Measurements from ENCODE around the gene ZBTB8A. TPM values are rescaled to one million over a fixed set of nuclear protein-coding genes. Genes with fewer than 3 reads are reported as not detected.

The ZBTB8A gene
- polyA plus RNA-seq, 3 donors, result 0.08 TPM; not detected in 2

DNA sequence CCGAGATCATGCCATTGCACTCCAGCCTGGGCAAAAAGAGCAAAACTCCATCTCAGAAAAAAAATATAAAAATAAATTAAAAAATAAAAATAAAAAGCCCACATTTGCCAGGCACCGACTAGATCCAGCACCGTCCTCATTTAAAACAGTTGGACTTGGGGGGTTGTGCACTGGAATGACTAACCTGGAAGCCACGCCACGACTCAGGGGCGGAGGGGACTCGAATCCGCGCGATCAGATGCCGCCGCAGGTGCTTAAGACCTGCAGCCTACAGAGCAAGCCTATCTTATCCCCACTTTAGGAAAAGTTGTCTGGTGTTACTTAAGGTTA is 72.6 kb downstream of the ZBTB8A start:
- Histone ChIP-seq H3K4me3 (replicated peaks in 1 of 3; ENCODE audit: low read depth in 2 of 3, low read length in 3 of 3) (peak overlapping the region; percentile 43 to 76 (median 46)), H3K27ac (ENCODE audit: low read depth in 1 of 2, low read length in 2 of 2) (no peak overlapping the region), H3K4me2 (replicated peaks; ENCODE audit: extremely low read depth, low read length, poor library complexity, severe bottlenecking) (peak overlapping the region; percentile 73), H4K20me1 (ENCODE audit: insufficient read depth, low read length) (no peaks in the 10 kb centered on the region), H3K36me3 (replicated peaks in 1 of 2; ENCODE audit: control insufficient read depth in 1 of 2, insufficient read depth in 2 of 2, low read length in 2 of 2) (no peaks in the 10 kb centered on the region), H3K9me3 (replicated peaks in 1 of 2; ENCODE audit: control insufficient read depth in 1 of 2, insufficient read depth in 1 of 2, low read length in 2 of 2) (no peaks in the 10 kb centered on the region), H3K79me2 (ENCODE audit: insufficient read depth, low read length) (no peaks in the 10 kb centered on the region), H3K4me1 (ENCODE audit: control insufficient read depth in 1 of 2, insufficient read depth in 2 of 2, low read length in 2 of 2) (peaks cover 13 to 14% of the 10 kb centered on the region in 2 donors), H3K27me3 (ENCODE audit: control insufficient read depth in 2 of 2, insufficient read depth in 2 of 2, low read length in 2 of 2) (no peaks in the 10 kb centered on the region), H3K9ac (ENCODE audit: insufficient read depth, low read length, poor library complexity, severe bottlenecking) (peak overlapping the region; percentile 47), H2AFZ (ENCODE audit: insufficient read depth, low read depth, low read length, poor library complexity, severe bottlenecking) (peak overlapping the region; percentile 72)
- DNase-seq, result no peak
- H3K27ac Mint-ChIP-seq, result peak overlapping the region in 2 of 7 donors; percentile 63 to 68
- peak overlapping the region; percentile 70 to 89 for H3K4me3 Mint-ChIP-seq
- TF ChIP-seq, protein P1, sequence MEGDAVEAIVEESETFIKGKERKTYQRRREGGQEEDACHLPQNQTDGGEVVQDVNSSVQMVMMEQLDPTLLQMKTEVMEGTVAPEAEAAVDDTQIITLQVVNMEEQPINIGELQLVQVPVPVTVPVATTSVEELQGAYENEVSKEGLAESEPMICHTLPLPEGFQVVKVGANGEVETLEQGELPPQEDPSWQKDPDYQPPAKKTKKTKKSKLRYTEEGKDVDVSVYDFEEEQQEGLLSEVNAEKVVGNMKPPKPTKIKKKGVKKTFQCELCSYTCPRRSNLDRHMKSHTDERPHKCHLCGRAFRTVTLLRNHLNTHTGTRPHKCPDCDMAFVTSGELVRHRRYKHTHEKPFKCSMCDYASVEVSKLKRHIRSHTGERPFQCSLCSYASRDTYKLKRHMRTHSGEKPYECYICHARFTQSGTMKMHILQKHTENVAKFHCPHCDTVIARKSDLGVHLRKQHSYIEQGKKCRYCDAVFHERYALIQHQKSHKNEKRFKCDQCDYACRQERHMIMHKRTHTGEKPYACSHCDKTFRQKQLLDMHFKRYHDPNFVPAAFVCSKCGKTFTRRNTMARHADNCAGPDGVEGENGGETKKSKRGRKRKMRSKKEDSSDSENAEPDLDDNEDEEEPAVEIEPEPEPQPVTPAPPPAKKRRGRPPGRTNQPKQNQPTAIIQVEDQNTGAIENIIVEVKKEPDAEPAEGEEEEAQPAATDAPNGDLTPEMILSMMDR (IDR thresholded peaks at IDR 0.05), result no peak
- H3K36me3 Mint-ChIP-seq, result peaks cover 0 to 2% of the 10 kb centered on the region in 2 donors
- peaks cover 13% of the 10 kb centered on the region for H3K4me1 Mint-ChIP-seq
- peaks cover 0 to 2% (median 0%) of the 10 kb centered on the region in 7 donors for H3K9me3 Mint-ChIP-seq
- H3K27me3 Mint-ChIP-seq (ENCODE audit: low read depth in 3 of 3), result peaks cover 1 to 6% (median 4%) of the 10 kb centered on the region in 3 donors
- intact Hi-C loops (cut with micrococcal nuclease), result no loop called here
- WGBS (ENCODE audit: insufficient coverage), result no CpG with 5 or more reads among the region's 12 CpGs

DNA sequence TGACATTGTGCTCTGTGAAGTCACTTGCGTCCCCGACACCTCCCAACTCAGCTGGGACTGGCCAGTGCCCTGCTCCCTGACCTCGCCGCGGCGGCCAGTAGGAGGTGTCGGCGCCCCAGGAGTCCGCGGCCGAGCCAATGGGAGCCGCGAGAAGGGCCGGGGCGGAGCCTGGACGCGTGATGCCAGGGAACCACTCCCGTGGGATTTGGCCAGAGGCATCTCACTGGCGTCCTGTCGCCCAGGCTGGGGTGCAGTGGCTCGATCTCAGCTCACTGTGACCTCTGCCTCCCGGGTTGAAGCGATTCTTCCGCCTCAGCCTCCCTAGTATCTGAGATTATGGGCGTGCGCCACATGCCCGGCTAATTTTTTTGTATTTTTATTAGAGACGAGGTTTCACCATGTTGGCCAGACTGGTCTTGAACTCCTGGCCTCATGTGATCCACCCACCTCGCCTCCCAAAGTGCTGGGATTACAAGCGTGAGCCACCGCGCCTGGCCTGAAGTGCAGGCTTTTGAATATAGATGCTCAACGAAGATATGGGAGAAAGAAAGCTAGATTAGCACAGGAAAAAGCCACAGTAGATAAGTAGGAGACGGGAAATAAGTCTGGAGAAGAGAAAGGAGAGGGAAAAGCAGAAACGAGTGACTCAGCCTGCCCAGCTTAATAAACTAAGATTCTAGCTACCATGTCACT is 73.1 kb downstream of the ZBTB8A start:
- 2% methylated on average over 26 of the region's 35 CpGs for WGBS (ENCODE audit: insufficient coverage)
- TF ChIP-seq, protein P1 (IDR thresholded peaks at IDR 0.05), result peak; percentile 39
- intact Hi-C loops (cut with micrococcal nuclease), result no loop called here
- Histone ChIP-seq H3K4me2 (replicated peaks; ENCODE audit: extremely low read depth, low read length, poor library complexity, severe bottlenecking) (peak overlapping the region; percentile 73), H4K20me1 (ENCODE audit: insufficient read depth, low read length) (no peaks in the 10 kb centered on the region), H3K79me2 (ENCODE audit: insufficient read depth, low read length) (no peaks in the 10 kb centered on the region), H3K36me3 (replicated peaks in 1 of 2; ENCODE audit: control insufficient read depth in 1 of 2, insufficient read depth in 2 of 2, low read length in 2 of 2) (no peaks in the 10 kb centered on the region), H3K4me1 (ENCODE audit: control insufficient read depth in 1 of 2, insufficient read depth in 2 of 2, low read length in 2 of 2) (peaks cover 13 to 14% of the 10 kb centered on the region in 2 donors), H3K9me3 (replicated peaks in 1 of 2; ENCODE audit: control insufficient read depth in 1 of 2, insufficient read depth in 1 of 2, low read length in 2 of 2) (no peaks in the 10 kb centered on the region), H3K4me3 (replicated peaks in 1 of 3; ENCODE audit: low read depth in 2 of 3, low read length in 3 of 3) (peak overlapping the region; percentile 43 to 76 (median 46)), H3K27ac (ENCODE audit: low read depth in 1 of 2, low read length in 2 of 2) (peak overlapping the region in 1 of 2 donors; percentile 26), H3K27me3 (ENCODE audit: control insufficient read depth in 2 of 2, insufficient read depth in 2 of 2, low read length in 2 of 2) (no peaks in the 10 kb centered on the region), H3K9ac (ENCODE audit: insufficient read depth, low read length, poor library complexity, severe bottlenecking) (peak overlapping the region; percentile 47), H2AFZ (ENCODE audit: insufficient read depth, low read depth, low read length, poor library complexity, severe bottlenecking) (peak overlapping the region; percentile 72)
- DNase-seq, result peak; percentile 72 to 82 (median 80)
- peaks cover 0 to 2% of the 10 kb centered on the region in 2 donors for H3K36me3 Mint-ChIP-seq
- peak overlapping the region in 6 of 7 donors; percentile 63 to 70 (median 66) for H3K27ac Mint-ChIP-seq
- peaks cover 0 to 2% (median 0%) of the 10 kb centered on the region in 7 donors for H3K9me3 Mint-ChIP-seq
- H3K4me3 Mint-ChIP-seq, result peak overlapping the region; percentile 70 to 89
- peaks cover 1 to 6% (median 4%) of the 10 kb centered on the region in 3 donors for H3K27me3 Mint-ChIP-seq (ENCODE audit: low read depth in 3 of 3)
- peaks cover 13% of the 10 kb centered on the region for H3K4me1 Mint-ChIP-seq
